Measurements from ENCODE around the gene OR10K1. TPM values are rescaled to one million over a fixed set of nuclear protein-coding genes. Genes with fewer than 3 reads are reported as not detected.

Gene OR10K1
- total and polyA plus RNA-seq, 10 of the 15 experiments (the other 5 are each of a cell fraction or from before 2014, with no cell fraction given) = not detected

- no peak for TF ChIP-seq IKZF1 (conservative IDR thresholded peaks at IDR 0.05)
- TF ChIP-seq NFXL1 (IDR thresholded peaks at IDR 0.05; ENCODE audit: borderline replicate concordance) = no peak
These were observed 45.9 kb downstream of the OR10K1 start (continued) for GRCh38 chr1:158507511-158507910.

- Histone ChIP-seq H3K27ac (ENCODE audit: control insufficient read depth, insufficient read depth) (no peak overlapping the region), H3K4me2 (ENCODE audit: control insufficient read depth, insufficient read depth) (no peak overlapping the region), H2AFZ (ENCODE audit: control insufficient read depth, low read depth, low read length) (no peak overlapping the region), H3K4me3 (no peak overlapping the region), H3K36me3 (ENCODE audit: control insufficient read depth in 2 of 2, insufficient read depth in 2 of 2, low read length in 1 of 2) (no peaks in the 10 kb centered on the region), H3K9me3 (replicated peaks; ENCODE audit: control insufficient read depth, insufficient read depth, low read length) (no peaks in the 10 kb centered on the region), H4K20me1 (ENCODE audit: control insufficient read depth, insufficient read depth) (no peaks in the 10 kb centered on the region), H3K79me2 (ENCODE audit: control insufficient read depth, insufficient read depth, low read length) (no peaks in the 10 kb centered on the region), H3K9ac (ENCODE audit: control insufficient read depth, insufficient read depth, low read length) (no peak overlapping the region), H3K27me3 (replicated peaks in 1 of 2; ENCODE audit: control insufficient read depth in 2 of 2, insufficient read depth in 2 of 2, low read length in 1 of 2) (no peaks in the 10 kb centered on the region; a peak in 1 of 4 replicates), H3K4me1 (ENCODE audit: control insufficient read depth, insufficient read depth, low read length) (no peaks in the 10 kb centered on the region)
- no TSS peak for BruUV-seq (replicated peaks)
- in situ Hi-C loops (cut with MboI) (loop anchor here (5.0 kb wide), 2 partner anchors 488 to 563 kb away; no protein-coding TSS in a partner anchor), intact Hi-C loops (cut with micrococcal nuclease; ENCODE audit: unreplicated experiment) (loop anchor here (5.0 kb wide), 2 partner anchors 563 to 578 kb away; no protein-coding TSS in a partner anchor)
- WGBS (ENCODE audit: insufficient coverage, insufficient replicate concordance, low lambda C conversion rate, missing lambda C conversion rate) = 25% methylated on average over 4 of the region's 4 CpGs
- no peak for FAIRE-seq
- TF ChIP-seq CBFB (IDR thresholded peaks at IDR 0.05; ENCODE audit: low read depth) = no peak
- no peak for TF ChIP-seq TCF3 (IDR thresholded peaks at IDR 0.05; ENCODE audit: borderline replicate concordance, insufficient read depth, low read depth, low read length)
- TF ChIP-seq RELB (IDR thresholded peaks at IDR 0.05; ENCODE audit: low read depth) = no peak
- no peak for TF ChIP-seq CHD1 (IDR thresholded peaks at IDR 0.05; ENCODE audit: low read depth, low read length)
- TF ChIP-seq PML (IDR thresholded peaks at IDR 0.05; ENCODE audit: low read length) = no peak
- TF ChIP-seq CREB1 (IDR thresholded peaks at IDR 0.05; ENCODE audit: low read depth) = no peak
- no peak for TF ChIP-seq CBX5 (IDR thresholded peaks at IDR 0.05; ENCODE audit: low read depth)
- no peak for TF ChIP-seq RFX5 (IDR thresholded peaks at IDR 0.05; ENCODE audit: low read depth, low read length)
- TF ChIP-seq HDGF (IDR thresholded peaks at IDR 0.05) = no peak
- TF ChIP-seq TARDBP (IDR thresholded peaks at IDR 0.05; ENCODE audit: borderline replicate concordance) = no peak
- TF ChIP-seq CTCF (IDR thresholded peaks at IDR 0.05 in 2 of 3, conservative IDR thresholded peaks at IDR 0.05 in 1 of 3; ENCODE audit: control insufficient read depth in 2 of 3, extremely low read depth in 1 of 3, insufficient read depth in 1 of 3, low read depth in 3 of 3, low read length in 3 of 3) = no peak
- TF ChIP-seq HDAC6 (IDR thresholded peaks at IDR 0.05; ENCODE audit: unreplicated experiment) = no peak
- TF ChIP-seq MLLT1 (IDR thresholded peaks at IDR 0.05) = no peak
- no peak for TF ChIP-seq SREBF1 (IDR thresholded peaks at IDR 0.05; ENCODE audit: low read length)
- ChIA-PET RAD21 (ENCODE audit: unreplicated experiment) (interaction anchor here (0.6 to 2.1 kb wide), 3 partner anchors 9 to 489 kb away, joined by 3 to 5 read pairs (median 3); no protein-coding TSS in a partner anchor), POLR2A (no interaction called here), CTCF (interaction anchor here (0.7 kb wide), 1 partner anchor 1437 kb away, joined by 3 read pairs; no protein-coding TSS in a partner anchor), SMC1A (ENCODE audit: uncharacterized antibody, unreplicated experiment) (interaction anchor here (0.7 to 1.9 kb wide), 3 partner anchors 480 to 492 kb away, joined by 3 to 4 read pairs (median 4); no protein-coding TSS in a partner anchor)
- DNase-seq (ENCODE audit: low read depth, low spot score) = no peak
- ATAC-seq = no peak
These were observed 48.0 kb downstream of the OR10K1 start for GRCh38 chr1:158509471-158510156.

Data from GM12878 (cell line).